ENCODE data around the gene YEATS2.

YEATS2 gene

GRCh38 chr3:183789826-183790225 is 92.2 kb downstream of the YEATS2 start:
- TF ChIP-seq CTCF (IDR thresholded peaks at IDR 0.05; ENCODE audit: insufficient read depth, missing control alignments), result no peak
- DNase-seq (ENCODE audit: insufficient read length, low spot score) (no peak), FAIRE-seq (no peak)

- TF ChIP-seq CTCF (IDR thresholded peaks at IDR 0.05; ENCODE audit: insufficient read depth, missing control alignments), result no peak
- DNase-seq (ENCODE audit: insufficient read length, low spot score) (no peak), FAIRE-seq (no peak)
Measured at GRCh38 chr3:183790700-183791099, 93.1 kb downstream of the YEATS2 start.

GRCh38 chr3:183792976-183793375 is 95.4 kb downstream of the YEATS2 start:
- DNase-seq (ENCODE audit: insufficient read length, low spot score) (no peak), FAIRE-seq (no peak)
- TF ChIP-seq CTCF (IDR thresholded peaks at IDR 0.05; ENCODE audit: insufficient read depth, missing control alignments), result no peak

- DNase-seq (ENCODE audit: insufficient read length, low spot score), result no peak
- FAIRE-seq, result no peak
- no peak for TF ChIP-seq CTCF (IDR thresholded peaks at IDR 0.05; ENCODE audit: insufficient read depth, missing control alignments)
Measured at GRCh38 chr3:183794452-183794851, 96.9 kb downstream of the YEATS2 start.

- DNase-seq (ENCODE audit: insufficient read length, low spot score), result no peak
- FAIRE-seq, result no peak
- TF ChIP-seq CTCF (IDR thresholded peaks at IDR 0.05; ENCODE audit: insufficient read depth, missing control alignments), result no peak
Measured at GRCh38 chr3:183796372-183796771, 98.8 kb downstream of the YEATS2 start.

GRCh38 chr3:183797996-183798395 is 100.4 kb downstream of the YEATS2 start:
- FAIRE-seq (no peak), DNase-seq (ENCODE audit: insufficient read length, low spot score) (no peak)

GRCh38 chr3:183799461-183799860 is 101.9 kb downstream of the YEATS2 start:
- FAIRE-seq (no peak), DNase-seq (ENCODE audit: insufficient read length, low spot score) (no peak)
- TF ChIP-seq CTCF (IDR thresholded peaks at IDR 0.05; ENCODE audit: insufficient read depth, missing control alignments), result no peak

More at GRCh38 chr3:183797996-183798395, 100.4 kb downstream of the YEATS2 start:
- TF ChIP-seq CTCF (IDR thresholded peaks at IDR 0.05; ENCODE audit: insufficient read depth, missing control alignments), result no peak
